Measurements from ENCODE around the gene PEX11A.

DNA sequence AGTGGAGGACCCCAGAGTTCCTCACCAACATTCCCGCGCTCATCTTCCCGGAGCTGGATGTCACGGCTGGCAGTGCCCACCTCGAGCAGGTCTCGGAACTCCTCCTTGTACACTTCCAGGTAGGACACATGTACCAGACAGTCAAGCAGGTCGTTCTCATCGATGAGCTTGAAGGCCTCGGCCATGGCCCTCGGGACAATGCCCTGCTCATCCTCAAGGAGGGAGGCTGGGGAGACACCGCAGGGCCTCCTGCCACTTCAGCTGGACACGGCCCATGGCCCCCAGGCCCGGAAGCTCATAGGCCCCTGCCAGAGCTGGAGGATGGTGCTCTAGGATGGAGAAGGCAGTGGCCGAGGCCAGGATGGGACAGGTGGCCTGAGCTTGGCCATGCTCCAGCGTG lies 40.8 kb downstream of the PEX11A start:
- TF ChIP-seq, protein P1, sequence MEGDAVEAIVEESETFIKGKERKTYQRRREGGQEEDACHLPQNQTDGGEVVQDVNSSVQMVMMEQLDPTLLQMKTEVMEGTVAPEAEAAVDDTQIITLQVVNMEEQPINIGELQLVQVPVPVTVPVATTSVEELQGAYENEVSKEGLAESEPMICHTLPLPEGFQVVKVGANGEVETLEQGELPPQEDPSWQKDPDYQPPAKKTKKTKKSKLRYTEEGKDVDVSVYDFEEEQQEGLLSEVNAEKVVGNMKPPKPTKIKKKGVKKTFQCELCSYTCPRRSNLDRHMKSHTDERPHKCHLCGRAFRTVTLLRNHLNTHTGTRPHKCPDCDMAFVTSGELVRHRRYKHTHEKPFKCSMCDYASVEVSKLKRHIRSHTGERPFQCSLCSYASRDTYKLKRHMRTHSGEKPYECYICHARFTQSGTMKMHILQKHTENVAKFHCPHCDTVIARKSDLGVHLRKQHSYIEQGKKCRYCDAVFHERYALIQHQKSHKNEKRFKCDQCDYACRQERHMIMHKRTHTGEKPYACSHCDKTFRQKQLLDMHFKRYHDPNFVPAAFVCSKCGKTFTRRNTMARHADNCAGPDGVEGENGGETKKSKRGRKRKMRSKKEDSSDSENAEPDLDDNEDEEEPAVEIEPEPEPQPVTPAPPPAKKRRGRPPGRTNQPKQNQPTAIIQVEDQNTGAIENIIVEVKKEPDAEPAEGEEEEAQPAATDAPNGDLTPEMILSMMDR (IDR thresholded peaks at IDR 0.05) = no peak
- no peak for TF ChIP-seq EP300 (IDR thresholded peaks at IDR 0.05)
- TF ChIP-seq POLR2AphosphoS5 (IDR thresholded peaks at IDR 0.05) = no peak
- TF ChIP-seq POLR2A (IDR thresholded peaks at IDR 0.05) = no peak

Data from sigmoid colon (tissue), 4 donors.